ENCODE results near the gene CYTIP.
"Not testable (repeated sequence)": the region's sequence is repeated elsewhere in the genome, so short reads cannot be mapped to it uniquely, and the experiment has no call there.

Gene CYTIP

DNA sequence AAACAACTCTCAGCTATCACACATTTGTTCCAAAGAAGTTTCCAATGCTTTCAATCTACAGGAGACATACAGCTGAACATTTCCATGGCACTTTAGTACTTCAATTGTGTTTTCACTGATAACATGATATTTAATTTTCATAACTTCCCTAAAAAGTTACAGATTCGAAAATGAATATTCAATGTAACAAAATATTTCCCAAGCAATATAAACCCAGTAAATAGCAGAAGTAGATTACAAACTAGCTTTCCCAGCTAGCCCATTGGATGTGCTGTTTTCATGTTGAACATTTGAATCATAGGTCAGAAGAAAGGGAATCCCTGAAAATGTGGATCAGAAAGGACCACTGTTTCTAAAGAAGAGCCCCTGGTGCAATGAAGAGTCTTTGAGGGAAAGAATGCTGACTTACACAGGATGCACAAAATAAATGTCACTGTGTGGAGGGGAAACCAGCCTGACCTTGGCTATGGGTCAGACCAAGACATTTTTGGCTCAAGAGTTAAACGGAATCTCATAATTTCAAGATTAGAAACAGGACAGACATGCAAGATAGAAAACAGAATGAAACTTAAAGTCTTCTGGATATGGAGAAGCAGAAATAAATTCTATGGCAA is 22.5 kb downstream of the CYTIP start:
- no peak for DNase-seq

DNA sequence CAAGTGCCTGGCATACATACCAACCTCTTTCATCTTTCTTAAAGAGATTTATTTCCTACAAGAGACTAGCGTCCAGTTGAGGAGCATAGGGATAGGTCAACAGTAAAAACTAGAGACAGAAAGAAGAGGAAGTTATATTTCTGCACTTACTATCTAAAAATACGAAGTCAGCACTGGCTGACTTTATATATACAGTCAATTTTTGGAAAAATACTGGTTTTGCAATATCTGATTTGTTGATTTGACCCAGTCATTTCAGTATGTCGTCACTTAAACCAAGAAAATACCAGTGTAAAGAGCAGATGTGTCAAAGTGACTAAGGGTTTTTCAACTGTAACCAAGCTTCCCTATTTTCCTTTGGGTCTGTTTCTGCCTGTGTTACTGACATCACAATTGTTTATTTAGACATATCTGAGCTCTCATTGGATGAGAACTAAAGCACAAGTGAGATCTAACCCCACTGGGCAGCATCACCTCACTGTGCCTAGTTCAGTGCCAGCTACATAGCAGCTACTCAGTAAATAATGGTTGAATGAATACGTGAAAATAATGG is 23.0 kb downstream of the CYTIP start:
- no peak for DNase-seq

DNA sequence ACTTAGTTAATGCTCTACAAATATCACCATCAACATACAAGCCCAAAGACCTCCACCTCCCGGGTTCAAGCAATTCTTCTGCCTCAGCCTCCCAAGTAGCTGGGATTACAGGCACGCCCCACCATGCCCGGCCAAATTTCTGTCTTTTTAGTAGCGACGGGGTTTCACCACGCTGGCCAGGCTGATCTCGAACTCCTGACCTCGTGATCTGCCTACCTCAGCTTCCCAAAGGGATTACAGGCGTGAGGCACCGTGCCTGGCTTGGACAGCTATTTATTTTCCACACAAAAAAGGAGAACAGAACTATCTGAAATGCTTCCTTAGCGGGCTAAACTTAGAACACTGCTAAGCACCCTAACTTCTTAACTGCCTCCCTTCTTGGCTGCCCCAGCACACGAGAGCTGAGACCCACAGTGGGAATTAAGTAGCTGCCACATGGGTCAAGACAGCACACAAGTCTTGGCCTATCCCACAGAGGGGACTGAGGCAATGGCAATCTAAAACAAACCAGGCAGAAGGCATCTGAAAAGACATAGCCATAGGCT is 24.8 kb downstream of the CYTIP start:
- DNase-seq = no peak

DNA sequence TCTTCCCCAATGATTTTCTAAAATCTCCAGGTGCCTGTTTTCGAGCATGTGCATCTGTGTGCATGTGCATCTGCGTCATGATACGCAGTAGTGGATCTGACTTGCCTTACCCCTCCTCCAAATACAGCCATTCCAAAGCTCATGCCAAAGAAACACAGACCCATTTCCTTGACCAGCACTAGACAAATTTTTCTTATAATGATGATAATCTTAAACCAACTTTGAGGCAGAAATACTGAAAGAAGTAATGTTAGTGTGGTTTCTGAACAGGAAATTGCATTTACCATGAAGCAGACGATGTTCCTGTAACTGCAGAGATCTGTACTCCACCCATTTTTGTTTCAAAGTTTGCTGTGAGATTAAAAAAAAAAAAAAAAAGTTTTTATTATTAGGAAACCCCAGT is 25.6 kb downstream of the CYTIP start:
- no peak for DNase-seq

DNA sequence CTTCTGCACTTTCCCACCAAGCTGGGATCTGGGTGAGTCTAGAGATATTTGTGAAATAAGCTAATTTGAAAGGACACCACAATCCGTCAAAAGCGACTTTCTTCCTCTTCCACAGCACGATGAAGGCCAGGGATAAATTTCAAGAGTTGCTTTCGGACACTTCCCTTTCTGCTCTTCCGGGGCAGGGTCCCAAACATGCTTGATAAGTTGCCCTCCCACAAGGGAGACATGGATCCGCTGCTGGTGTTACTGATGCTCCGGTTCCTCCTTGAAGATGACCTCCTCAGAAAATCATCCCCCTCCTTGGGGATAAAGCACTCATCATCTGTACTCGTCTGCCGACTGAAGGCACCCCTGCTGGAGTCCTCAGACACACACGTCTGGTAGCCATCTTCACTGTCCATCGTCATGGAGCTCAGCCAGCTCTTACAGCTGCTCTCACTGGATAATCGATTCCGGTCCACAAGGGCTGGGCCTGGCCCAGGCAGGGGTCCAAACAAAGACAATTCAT is 28.2 kb downstream of the CYTIP start:
- DNase-seq = no peak

DNA sequence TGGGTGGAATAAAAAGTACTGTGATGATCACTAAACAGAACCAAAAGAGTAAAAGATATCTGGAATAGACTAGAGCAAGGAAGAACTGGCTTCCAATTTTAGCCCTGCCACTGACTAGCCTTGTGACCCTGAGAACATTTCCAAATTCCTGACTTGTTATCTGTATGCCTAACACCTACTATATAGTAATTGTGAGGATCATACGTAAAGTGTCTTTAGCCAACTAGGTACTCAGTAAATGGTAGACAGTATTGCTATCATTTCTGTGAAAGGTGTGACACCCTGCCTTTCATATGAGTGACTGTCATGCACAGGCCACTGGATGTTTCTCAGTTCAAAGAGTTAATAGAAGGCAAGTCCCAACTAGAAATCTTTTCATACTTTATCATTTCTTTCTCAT is 29.8 kb downstream of the CYTIP start:
- DNase-seq = no peak

DNA sequence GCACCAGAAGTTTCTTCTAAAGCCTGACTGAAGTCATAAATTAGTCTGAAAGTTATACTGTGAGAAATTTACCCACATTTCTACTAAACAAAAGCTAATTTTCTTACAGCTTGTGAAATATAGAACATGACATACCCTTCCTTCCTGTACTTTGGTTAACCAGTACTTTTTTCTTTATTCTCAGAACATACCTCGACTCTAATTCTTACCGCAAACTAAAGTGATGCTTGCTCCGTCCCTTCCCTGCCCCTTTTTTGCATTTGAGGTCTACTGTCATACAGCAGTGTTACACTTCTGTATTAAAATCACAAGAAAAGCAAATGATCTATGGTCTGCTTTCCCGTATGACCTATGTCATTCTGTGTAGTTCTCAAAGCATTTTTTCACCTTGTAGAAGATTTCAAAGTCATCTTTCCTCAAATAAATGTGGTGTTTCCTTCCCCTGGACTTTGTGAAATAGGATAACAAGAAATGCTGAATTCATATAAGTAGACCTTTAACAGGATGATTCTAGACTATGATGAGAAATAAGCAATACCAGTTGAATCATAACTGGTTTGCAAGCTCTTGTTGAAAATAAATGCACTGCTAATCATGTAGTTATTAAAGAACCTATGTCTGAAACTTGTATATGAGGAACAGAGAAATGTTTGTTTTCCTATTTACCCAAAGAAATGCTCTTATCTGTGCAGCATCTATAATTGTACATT is 30.4 kb downstream of the CYTIP start:
- DNase-seq = no peak

DNA sequence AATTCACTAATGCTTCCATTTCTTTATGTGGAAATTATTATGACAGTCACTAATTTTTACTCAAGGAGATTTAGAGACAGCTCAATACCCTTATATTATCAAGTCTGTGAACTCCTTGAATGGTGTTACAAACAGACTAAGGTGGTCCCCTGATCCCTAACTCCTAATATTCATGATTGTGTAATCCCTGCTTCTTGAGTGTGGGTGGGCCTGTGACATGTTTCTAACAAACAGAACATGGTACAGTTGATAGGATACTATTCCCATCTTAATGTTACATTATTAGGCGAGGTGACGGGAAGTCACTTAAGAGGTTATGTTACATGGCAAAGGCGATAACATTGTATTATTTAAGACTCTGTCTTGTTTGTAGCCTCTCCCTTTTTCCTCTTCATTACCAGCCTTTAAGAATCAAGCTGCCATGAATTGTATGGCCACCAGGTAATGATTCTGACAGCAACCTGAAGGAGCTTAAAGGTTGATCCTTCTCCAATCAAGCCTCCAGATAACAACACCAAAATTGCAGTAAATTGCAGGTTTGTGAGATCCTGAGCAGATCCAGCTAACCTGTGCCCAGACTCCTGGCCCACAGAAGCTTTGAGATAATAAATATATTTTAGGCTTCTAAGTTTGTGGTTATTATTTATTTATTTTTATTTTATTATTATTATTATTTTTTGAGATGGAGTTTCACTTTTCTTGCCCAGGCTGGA is 32.1 kb downstream of the CYTIP start:
- DNase-seq = no peak

DNA sequence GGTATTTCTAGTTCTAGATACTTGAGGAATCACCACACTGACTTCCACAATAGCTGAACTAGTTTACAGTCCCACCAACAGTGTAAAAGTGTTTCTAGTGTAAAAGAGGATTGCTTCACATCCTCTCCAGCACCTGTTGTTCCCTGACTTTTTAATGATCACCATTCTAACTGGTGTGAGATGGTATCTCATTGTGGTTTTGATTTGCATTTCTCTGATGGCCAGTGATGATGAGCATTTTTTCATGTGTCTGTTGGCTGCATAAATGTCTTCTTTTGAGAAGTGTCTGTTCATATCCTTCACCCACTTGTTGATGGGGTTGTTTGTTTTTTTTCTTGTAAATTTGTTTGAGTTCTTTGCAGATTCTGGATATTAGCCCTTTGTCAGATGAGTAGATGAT is 38.5 kb downstream of the CYTIP start:
- DNase-seq = not testable (repeated sequence)

DNA sequence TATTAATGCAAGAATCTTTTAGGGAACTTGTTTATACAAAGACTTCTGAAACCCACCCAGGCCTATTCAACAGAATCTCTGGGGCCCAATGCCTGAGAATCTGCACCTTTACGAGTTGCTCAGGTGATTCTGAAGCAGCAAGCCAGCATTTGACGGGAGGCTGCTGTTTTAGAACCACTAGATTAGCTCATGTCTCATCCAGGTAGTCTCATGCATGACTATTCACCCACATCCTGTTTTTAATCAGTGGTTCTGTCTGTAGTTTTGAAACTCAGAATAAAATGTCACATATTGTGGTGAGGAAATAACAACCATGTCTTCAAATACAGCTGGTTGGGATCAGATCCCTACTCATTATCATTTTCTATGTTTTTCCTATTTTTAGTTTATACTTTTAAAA is 39.5 kb downstream of the CYTIP start:
- peak; percentile 40 for DNase-seq

DNA sequence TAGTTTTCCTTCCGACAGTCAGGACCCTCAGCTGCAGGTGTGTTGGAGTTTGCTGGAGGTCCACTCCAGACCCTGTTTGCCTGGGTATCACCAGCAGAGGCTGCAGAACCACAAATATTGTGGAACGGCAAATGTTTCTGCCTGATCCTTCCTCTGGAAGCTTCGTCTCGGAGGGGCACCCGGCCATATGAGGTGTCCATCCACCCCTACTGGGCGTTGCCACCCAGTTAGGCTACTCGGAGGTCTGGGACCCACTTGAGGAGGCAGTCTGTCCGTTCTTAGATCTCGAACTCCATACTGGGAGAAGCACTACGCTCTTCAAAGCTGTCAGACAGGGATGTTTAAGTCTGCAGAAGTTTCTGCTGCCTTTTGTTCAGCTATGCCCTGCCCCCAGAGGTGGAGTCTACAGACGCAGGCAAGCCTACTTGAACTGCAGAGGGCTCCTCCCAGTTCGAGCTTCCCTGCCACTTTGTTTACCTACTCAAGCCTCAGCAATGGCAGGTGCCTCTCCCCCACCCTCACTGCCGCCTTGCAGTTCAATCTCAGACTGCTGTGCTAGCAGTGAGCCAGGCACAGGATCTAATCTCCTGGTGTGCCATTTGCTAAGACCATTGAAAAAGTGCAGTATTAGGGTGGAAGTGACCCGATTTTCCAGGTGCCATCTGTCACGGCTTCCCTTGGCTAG is 40.9 kb downstream of the CYTIP start:
- not testable (repeated sequence) for DNase-seq

DNA sequence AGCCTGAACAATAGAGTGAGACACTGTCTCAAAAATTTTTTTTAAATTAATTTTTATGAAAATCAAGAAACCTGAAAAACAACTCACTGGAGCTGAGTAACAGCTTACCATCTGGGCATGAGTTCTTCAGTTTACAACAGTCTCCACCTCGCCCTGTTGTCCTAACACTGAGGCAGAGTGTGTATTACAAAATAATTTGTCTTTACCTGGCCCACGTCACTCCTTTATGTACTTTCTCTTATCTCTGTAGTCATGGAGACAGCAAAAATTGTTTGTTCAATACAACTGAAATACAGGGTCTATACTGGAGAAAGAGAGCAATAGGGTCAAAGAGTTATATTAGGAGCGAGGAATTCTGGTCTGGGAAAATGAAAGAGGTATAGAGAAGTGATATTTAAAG is 48.1 kb downstream of the CYTIP start:
- no peak for DNase-seq

DNA sequence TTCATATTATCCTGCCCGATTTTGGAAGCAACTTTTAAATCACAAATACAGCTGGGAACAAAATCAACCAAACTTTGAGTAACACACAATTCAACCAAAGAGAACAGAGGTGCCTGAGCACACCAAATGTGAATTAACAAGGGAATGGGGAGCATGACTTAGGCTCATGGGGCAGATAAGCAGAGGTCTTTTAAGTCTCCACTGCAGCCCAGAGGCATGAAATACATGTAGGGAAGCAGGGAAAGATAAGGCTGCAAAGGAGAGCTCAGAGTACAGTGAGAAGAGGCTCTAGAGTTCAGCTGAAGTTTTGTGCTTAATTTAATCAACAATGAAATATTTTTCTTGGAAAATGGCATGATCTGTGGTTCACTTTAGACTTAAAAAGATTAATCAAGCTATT is 49.0 kb downstream of the CYTIP start:
- no peak for DNase-seq

DNA sequence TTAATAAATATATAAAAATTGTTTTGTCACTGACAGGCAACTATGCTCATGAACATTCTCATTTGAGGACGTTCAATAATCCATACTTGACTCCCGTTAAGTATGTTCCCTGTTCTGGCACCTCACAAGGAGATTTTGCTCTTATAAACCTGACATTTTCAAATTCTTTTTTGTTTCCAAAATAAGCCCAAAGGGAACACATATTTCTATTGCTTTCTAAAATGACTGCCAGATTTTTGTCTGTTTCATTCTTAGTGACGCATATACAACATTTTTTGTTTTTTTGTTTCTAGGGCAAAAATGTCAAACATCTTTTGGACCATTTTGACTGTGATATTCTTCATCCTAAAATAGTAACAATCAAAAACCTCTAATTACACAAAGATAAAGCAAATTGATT is 50.5 kb downstream of the CYTIP start:
- no peak for DNase-seq

DNA sequence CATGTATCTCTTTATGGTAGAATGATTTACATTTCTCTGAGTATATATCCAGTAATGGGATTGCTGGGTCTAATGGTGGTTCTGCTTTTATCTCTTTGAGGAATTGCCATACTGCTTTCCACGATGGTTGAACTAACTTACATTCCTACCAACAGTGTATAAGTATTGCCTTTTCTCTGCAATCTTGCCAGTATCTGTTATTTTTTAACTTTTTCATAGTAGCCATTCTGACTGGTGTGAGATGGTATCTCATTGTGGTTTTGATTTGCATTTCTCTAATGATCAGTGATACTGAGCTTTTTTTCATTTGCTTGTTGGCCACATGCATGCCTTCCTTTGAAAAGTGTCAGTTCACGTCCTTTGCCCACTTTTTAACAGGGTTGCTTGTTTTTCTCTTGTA is 55.1 kb downstream of the CYTIP start:
- no peak for DNase-seq

DNA sequence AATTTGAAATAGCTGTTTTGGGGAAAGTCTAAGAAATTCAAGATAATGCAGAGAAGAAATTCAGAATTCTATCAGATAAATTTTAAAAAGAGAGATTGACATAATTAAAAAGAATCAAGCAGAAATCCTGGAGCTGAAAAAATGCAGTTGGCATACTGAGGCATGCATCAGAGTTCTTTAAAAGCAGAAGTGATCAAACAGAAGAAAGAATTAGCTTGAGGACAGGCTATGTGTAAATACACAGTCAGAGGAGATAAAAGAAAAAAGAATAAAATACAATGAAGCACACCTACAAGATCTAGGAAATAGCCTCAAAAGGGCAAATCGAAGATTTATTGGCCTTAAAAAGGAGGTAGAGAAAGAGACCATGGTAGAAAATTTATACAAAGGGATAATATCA is 57.1 kb downstream of the CYTIP start:
- no peak for DNase-seq

DNA sequence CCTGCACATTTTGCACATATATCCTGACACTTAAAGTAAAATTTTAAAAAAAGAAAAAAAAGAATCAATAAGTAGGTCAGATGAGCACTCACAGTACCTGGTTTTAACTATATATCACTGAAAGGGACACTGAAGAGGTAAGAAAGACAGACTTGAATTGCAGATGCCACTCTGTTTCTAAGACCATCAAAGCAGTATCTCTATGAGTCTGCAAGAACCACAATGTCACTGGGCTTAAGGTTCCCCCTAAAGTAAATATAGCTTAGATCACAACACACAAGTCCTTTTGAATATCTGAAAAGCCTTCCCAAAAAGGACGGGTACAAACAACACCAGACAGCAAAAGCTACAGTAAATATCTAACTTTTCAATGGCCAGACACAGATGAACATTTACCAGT is 57.6 kb downstream of the CYTIP start:
- no peak for DNase-seq

DNA sequence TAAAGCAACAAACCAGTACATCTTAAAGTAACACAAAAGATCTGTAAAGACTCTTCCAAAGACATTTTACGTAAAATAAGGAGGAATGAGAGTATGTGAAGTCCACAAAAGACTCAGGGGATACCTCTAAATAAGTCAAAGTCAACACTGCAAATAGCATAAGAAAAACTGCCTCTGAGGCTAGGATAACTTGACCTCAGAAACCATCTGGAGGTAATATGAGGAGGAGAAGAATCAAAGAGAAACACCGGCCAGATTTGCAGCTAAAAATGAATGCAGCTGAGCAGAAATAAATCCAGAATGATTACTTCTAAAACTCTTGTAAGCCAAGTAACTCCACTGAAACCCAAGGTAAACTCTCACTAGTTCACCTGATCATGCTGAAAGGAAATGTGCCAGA is 66.0 kb downstream of the CYTIP start:
- DNase-seq = no peak

DNA sequence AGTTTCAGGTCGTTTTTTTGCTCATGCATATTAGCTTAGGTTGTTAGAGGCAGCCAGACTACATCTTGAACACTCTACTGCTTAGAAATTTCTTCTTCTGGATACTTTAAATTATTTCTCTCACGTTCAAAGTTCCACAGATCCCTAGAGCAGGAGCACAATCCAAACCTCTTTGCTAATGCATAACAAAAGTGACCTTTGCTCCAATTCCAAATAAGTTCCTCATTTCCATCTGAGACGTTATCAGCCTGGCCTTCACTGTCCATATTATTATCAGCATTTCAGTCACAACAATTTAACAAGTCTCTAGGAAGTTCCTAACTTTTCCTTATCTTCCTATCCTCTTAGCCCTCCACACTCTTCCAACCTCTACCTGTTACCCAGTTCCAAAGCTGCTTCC is 67.8 kb downstream of the CYTIP start:
- no peak for DNase-seq

DNA sequence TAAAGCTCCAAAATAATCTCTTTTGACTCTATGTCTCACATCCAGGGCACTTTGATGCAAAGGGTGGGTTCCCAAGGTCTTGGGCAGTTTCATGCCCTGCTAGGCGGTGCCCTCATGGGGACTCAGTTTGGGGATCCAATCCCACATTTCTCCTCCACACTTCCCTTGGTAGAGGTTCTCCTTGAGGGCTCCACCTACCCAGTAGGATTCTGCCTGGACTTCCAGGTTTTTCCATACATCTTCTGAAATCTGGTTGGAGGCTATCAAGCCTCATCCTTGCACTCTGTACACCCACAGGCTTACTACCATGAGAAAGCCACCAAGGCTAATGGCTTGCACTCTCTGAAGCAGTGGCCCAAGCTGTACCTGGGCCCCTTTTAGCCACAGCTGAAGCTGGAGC is 68.5 kb downstream of the CYTIP start:
- no peak for DNase-seq

DNA sequence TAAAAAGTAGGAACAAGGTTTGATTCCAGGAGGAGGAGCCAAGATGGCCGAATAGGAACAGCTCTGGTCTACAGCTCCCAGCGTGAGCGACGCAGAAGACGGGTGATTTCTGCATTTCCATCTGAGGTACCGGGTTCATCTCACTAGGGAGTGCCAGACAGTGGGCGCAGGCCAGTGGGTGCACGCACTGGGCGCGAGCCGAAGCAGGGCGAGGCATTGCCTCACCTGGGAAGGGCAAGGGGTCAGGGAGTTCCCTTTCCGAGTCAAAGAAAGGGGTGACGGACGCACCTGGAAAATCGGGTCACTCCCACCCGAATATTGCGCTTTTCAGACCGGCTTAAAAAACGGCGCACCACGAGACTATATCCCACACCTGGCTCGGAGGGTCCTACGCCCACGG is 75.4 kb downstream of the CYTIP start:
- DNase-seq = not testable (repeated sequence)

DNA sequence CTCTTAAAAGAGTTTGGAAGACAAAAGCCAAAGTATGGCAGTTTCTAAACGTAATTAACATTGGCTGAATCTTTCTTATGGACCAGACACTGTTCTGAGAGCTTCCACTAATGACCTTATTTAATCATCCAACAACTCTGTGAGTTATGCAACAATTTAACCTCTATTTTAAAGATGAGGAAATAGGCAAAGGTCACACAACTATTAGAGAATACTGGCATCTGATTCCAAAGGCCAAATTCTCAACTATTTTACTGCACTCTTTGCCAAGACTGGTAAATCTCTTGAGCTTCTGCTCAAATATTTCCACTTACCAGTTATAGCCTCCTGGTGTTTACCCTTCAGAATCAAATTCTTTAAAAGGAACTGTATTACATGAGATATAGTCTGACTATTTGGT is 76.2 kb downstream of the CYTIP start:
- no peak for DNase-seq

Data from activated CD4-positive, alpha-beta T cell treated with anti-CD3 and anti-CD28 coated beads for 1 hour (primary cell).